Fibroblast of the conjunctiva (primary cell): ENCODE results near the gene DNA2.
A peak's percentile ranks its signal among the peaks of the same experiment; 100 is the strongest.

ENCODE experiments used
- DNase-seq: peaks from one replicate; pipeline ENCODE4 v3.0.0-alpha.2; 2010; ENCODE audit warnings: low read depth

The DNA2 gene

DNA sequence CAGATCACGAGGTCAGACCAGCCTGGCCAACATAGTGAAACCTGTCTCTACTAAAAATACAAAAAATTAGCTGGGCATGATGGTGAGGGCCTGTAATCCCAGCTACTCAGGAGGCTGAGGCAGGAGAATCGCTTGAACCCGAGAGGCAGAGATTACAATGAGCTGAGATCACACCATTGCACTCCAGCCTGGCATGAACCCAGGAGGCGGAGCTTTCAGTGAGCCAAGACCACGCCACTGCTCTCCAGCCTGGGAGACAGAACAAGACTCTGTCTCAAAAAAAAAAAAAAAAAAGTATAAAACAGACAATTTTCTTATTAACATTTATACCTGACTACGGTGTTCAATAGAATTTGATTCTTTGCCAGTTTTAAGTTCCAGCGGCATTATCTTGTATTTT is 22.1 kb downstream of the DNA2 start:
- peak; percentile 21 for DNase-seq

- DNase-seq: no peak
Observed at GRCh38 chr10:68446179-68446578, 25.6 kb downstream of the DNA2 start.

GRCh38 chr10:68442971-68443370 is 28.8 kb downstream of the DNA2 start:
- no peak for DNase-seq

DNA sequence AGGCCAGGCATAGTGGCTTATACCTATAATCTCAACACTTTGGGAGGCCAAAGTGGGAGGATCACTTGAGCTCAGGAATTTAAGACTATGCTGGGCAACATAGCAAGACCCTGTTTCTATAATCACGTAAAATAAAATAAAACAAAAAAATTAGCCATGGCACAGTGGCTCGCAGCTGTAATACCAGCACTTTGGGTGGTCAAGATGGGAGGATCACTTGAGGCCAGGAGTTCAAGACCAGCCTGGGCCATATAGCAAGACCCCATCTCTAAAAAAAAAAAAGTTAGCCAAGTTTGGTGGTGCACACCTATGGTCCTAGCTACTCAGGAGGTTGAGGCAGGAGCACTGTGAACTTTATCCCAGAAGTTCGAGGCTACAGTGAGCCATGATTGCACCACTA is 30.9 kb downstream of the DNA2 start:
- DNase-seq: no peak

DNA sequence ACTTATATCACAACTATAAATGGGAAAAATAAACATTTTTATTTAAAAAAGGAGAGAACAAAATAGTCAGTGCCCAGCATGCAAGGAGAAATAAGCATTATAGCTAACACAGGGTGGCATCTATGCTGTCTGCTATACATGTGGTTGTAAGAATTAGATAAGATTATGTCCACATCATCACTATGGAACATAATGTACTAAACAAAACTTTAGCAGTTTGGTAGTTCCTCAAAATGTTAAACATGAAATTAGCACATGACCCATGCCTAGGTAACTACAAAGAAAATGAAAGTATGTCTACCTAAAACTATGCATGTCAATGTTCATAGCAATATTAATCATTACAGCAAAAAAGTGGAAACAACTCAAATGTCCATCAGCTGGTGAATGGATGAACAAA is 36.0 kb downstream of the DNA2 start:
- no peak for DNase-seq

GRCh38 chr10:68434657-68435056 is 37.1 kb downstream of the DNA2 start:
- DNase-seq: no peak

DNA sequence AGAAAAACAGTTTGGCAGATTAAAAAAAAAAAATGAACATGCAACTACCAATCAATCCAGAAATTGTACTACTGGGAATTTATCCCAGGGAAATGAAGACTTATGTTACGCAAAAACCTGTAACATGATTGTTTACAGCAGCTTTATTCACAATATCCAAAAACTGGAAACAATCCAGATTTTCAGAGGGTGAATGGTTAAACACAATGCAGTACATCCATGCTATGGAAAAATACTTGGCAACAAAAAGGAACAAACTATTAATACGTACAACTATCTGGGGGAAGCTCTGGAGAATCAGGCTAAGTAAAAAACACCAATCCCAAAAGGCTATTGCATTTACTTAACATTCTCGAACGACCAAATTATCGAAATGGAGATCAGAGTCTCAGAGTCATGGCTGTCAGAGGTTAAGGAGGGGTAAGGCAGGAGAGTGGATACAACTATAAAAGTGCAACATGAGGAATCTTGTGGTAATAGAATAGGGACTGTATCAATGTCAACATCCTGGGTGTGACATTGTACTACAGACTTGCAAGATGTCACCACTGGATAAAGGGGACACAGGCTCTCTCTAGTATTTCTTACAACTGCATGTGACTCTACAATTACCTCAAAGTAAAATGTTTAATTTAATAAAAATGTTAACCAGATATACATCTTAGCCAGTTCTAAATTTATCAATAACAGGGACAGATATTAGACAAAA is 43.2 kb downstream of the DNA2 start:
- DNase-seq: no peak

DNA sequence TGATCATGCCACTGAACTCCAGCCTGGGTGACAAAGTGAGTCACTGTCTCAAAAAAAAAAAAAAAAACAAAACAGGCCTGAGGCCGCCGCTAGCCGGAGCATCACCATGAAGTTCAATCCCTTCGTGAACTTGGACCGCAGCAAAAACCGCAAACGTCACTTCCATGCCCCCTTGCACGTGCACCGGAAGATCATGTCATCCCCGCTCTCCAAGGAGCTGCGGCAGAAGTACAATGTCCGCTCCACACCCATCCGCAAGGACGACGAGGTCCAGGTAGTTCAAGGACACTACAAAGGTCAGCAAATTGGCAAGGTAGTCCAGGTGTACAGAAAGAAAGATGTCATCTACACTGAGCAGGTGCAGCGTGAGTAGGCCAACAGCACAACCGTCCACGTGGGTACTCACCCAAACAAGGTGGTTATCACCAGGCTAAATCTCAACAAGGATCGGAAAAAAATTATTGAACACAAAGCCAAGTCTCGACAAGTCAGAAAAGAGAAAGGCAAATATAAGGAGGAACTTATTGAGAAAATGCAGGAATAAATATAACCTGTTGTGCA is 47.2 kb downstream of the DNA2 start:
- DNase-seq: no peak

DNA sequence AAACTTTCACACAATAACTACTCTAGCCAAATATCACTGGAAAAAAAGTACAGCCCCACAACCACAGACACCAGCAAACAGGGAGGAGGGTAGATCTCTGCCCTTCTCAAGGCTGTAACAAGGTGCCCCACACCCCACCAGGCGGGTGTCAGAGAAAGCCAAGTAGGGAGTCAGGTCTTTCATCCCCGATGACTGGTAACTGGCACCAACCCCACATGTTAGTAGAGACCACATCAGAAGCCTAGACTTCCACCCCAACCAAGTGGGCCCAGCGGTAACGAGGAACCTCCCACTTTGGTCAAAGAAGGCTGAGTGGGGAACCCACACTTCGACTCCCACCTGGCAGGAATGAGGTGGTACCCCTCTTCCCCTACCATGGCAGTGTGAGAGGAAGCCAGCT is 48.3 kb downstream of the DNA2 start:
- DNase-seq: no peak

- no peak for DNase-seq
Observed at GRCh38 chr10:68419376-68419775, 52.4 kb downstream of the DNA2 start.

DNA sequence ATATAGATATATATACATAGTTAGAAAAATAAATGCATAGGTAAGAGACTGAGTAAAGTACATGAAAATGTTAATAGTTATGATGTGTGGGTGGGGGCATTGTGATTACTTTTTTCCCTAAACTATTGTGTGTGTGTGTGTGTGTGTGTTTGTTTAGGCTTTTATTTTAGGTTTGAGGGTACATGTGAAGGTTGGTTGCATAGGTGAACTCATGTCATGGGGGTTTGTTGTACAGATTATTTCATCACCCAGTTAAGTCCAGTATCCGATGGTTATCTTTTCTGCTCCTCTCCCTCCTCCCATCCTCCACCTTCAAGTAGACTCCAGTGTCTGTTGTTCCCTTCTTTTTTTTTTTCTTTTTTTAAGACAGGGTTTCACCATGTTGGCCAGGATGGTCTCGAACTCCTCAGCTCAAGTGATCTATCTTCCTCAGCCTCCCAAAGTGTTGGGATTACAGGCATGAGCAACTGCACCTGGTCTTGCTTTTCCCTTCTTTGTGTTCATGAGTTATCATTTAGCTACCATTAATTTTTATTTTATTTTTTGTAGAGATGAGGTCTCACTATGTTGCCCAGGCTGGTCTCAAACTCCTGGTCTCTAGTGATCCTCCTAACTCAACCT is 62.8 kb downstream of the DNA2 start:
- DNase-seq: no peak

- DNase-seq: peak; percentile 53
Observed at GRCh38 chr10:68406815-68407548, 64.8 kb downstream of the DNA2 start, which contains the start of gene RUFY2. TSS of gene RUFY2 (minus strand) at chr10:68407277. CDS start at chr10:68407189, 88 bp downstream.

DNA sequence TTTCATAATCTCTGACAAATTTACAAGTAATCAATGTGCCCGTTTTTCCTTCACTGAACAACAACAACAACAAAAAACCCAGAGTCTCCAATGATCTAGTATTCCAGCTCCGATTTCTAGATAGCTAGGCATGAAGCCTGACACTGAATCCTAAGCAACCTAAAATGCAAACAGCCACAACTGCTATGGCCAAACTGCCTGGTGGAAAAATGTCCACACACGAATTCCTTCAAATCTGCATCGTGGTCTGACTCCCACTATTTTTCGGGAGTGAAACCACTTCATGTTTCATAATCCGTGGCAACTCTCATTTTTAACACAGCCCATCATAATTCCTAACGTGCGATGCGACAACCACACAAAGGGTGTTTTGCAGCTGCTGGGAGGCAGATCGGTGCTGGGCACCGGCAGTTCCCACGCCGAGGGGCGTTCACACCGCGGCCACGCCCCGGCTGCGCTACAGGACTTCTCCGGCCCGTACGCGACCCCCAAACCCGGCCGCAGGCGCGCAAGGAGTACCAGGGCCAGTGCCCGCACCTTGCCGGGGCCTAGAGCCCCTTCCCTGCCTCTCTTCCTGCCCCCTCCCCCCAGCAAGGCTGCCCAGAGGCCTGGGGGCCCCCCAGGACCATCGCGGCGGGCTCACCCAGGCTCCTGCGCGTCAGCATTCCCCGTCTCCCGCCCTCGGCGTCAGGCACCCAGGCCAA is 65.5 kb downstream of the DNA2 start:
- DNase-seq: peak; percentile 20

DNA sequence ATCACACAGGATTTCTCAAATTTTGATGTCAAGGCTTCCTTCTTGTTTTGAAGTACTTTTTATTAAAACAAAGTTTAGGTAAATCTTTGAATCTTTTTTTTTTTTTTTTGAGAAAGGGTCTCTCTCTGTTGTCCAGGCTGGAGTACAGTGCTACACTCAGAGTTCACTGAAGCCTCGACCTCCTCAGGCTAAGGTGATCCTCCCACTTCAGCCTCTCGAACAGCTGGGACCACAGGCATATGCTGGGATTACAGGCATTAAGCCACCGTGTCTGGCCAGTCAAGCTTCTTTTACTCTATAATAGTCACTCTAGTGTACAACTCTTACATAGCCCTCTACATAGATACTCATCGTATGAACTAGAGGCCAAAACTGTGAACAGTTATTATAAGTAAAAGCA is 68.1 kb downstream of the DNA2 start:
- no peak for DNase-seq

DNA sequence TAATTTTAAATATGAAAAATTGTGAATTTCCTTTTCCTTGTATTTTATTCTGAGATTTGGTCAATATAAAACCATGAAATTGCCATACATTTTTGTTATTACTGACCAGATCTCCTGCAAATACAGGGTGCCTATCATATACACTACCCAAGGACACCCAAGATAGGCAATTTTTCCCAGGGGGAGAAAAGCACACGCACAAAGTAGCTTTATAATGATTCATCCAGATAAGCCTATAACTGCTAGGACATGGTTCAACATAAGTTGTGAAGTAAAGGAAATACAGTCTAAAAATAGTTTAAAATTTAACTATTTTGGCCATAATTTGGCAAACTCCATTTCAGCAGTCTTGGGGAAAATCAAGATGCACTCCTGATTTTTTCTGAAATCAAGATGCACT is 69.5 kb downstream of the DNA2 start:
- DNase-seq: no peak

- DNase-seq: no peak
Observed at GRCh38 chr10:68397005-68397404, 74.8 kb downstream of the DNA2 start.

DNA sequence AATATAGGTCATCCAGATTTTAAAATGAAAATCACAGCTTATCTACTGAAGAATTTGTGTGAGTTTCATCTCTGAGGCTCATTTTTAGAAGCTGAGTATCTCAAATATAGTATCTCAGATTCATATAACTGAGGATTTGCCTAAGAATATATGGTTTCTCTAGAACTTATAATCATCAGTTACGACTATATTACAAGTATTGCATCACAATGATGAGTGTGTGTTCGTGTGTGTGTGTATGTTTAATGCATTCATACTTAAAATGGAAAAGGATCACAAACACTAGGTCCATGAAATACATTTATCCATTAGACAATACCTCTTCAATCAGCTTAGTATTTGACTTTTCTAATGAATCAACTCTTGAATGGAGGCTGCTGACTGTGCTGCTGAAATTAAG is 86.0 kb downstream of the DNA2 start:
- no peak for DNase-seq

GRCh38 chr10:68371604-68372003 is 100.2 kb downstream of the DNA2 start:
- DNase-seq: no peak

DNA sequence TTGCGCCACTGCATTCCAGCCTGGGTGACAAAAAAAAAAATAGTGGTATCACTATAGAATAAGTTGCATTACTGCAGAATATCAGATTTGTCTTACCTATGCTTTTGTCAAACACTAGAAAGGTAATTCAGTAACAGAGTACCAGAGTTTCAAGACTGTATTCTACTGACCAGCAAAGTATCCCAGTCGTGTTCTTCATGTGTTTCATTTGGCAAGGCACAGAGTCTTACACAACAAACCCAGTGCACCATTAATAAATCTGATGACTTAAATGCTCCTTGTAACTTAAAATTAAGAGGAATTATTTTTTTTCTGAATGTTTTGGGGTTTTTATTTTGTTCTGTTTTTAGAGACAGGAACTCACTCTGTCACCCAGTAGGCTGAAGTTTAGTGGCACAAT is 104.7 kb downstream of the DNA2 start:
- no peak for DNase-seq

- no peak for DNase-seq
Observed at GRCh38 chr10:68366600-68366999, 105.2 kb downstream of the DNA2 start.

DNA sequence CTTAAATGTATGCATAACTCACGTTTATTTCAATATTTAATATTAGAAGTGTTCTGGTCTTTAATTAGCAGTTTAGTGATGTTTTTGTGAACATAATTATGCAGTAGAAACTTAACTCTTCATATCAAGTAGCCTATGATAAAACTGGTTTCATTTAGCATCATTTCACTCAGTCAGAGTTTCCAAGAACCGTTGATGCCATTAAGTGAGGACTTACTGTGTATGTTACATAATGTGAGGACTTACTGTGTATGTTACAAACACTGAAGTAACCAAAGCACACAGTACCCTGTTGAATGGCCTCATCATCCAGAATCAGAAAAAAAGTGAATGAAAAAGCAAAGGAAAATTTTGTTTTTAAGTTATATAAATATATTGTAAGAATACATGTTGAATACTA is 106.2 kb downstream of the DNA2 start:
- no peak for DNase-seq
